Tibial nerve (tissue), 4 donors: Measurements from ENCODE around the gene DGKD. TPM values are rescaled to one million over a fixed set of nuclear protein-coding genes. Genes with fewer than 3 reads are reported as not detected.
A peak's percentile ranks its signal among the peaks of the same experiment; 100 is the strongest.

Experiments used
- DNase-seq, 2 donors: peaks; one replicate each; pipeline ENCODE4 v3.0.0-alpha.2; 2019; ENCODE audit warnings: low spot score in 2 of 2
- H3K27ac ChIP-seq, 4 donors: fragments of 200-600 bp; sonication (generic) in 3 of 4; one replicate each; pipeline ENCODE4 v1.5.1; 2017 to 2019; ENCODE audit warnings: mild to moderate bottlenecking in 1 of 4
- H3K27me3 ChIP-seq, 2 donors: fragments of 200-600 bp; sonication (generic) in 1 of 2; one replicate each; pipeline versions ENCODE4 v1.5.1 to v1.6.0; 2017 to 2019
- H3K36me3 ChIP-seq, 3 donors: fragments of 200-600 bp; sonication (generic); one replicate each; pipeline ENCODE4 v1.5.1; 2018 to 2019
- H3K4me1 ChIP-seq, 4 donors: fragments of 200-600 bp; sonication (generic) in 3 of 4; one replicate each; pipeline ENCODE4 v1.5.1; 2017 to 2019
- H3K4me3 ChIP-seq, 4 donors: fragments of 200-600 bp; sonication (generic) in 3 of 4; one replicate each; pipeline ENCODE4 v1.5.1; 2017 to 2019; ENCODE audit warnings: mild to moderate bottlenecking in 1 of 4, moderate library complexity in 1 of 4
- H3K9me3 ChIP-seq, 4 donors: fragments of 200-600 bp; sonication (generic) in 3 of 4; one replicate each; pipeline ENCODE4 v1.5.1; 2017 to 2019
- CTCF ChIP-seq, 5 experiments: fragments of 200-600 bp in 3 of 5; fragments of 450-650 bp in 2 of 5; sonication (generic) in 3 of 5; IDR thresholded peaks; one replicate each; pipeline ENCODE4 v1.5.1; 2016 to 2019; ENCODE audit warnings: antibody characterized with exemption in 5 of 5, mild to moderate bottlenecking in 3 of 5, moderate library complexity in 2 of 5
- EP300 ChIP-seq, 2 donors: sonication (generic); formaldehyde crosslinking; IDR thresholded peaks; one replicate each; pipeline ENCODE4 v1.6.1; 2017; ENCODE audit warnings: antibody characterized with exemption in 2 of 2, mild to moderate bottlenecking in 1 of 2
- POLR2A ChIP-seq, 2 donors: fragments of 450-650 bp; IDR thresholded peaks; one replicate each; pipeline ENCODE4 v1.6.1; 2017; ENCODE audit warnings: antibody characterized with exemption in 2 of 2, mild to moderate bottlenecking in 2 of 2, moderate library complexity in 2 of 2
- WGBS, 2 donors: methylation state at CpG; one replicate each; pipeline ENCODE4 v1.1.5; 2018; 5-methylcytosine and 5-hydroxymethylcytosine counted together
- total RNA-seq, 4 donors: library from RNA; depleted of rRNA; stranded (reverse); fragments of >200 nt; gene quantifications; one replicate each; pipeline ENCODE4 v1.1.0, GENCODE V29; 2016

DGKD gene
- total RNA-seq, 4 donors from 2014 or later = 6.5 to 11.7 (median 7.4) TPM

DNA sequence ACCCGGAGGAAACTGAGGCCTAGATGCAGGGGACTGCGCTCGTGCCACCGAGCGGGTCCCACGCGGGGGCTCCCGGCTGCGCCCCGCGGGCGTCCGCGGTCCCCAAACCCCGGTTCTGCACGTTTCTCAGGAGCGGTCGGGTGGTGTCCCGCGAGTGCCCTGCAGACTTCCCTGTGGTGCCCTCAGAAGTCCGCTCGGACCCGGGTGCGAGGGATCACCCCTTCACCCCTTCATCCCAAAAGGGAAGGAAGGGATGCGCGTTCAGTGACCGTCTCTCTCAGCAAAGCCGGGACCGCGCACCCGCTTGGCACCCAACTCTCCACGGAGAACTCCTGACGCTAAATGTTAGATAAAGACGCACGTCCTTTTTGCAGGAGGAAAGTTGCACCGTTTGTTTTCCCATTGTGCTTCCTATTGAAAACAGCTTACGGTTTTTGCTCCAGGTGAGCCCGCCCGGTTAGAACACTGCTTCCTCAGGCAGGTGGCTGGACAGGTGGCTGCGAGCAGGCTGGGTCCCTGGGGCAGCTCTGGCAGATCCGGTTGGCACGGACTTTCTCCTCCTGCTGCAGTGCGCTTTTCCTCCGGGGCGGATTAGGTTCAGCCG lies 779 bp downstream of the DGKD start:
- Histone ChIP-seq H3K27me3 (no peaks in the 10 kb centered on the region), H3K4me1 (peaks cover 0 to 48% (median 22%) of the 10 kb centered on the region in 4 donors), H3K36me3 (no peaks in the 10 kb centered on the region), H3K4me3 (peak overlapping the region; percentile 35 to 72 (median 56)), H3K9me3 (no peaks in the 10 kb centered on the region), H3K27ac (peak overlapping the region in 1 of 4 donors; percentile 50)
- DNase-seq = no peak
- no peak for TF ChIP-seq EP300 (IDR thresholded peaks at IDR 0.05)
- TF ChIP-seq CTCF (IDR thresholded peaks at IDR 0.05) = no peak
- TF ChIP-seq POLR2A (IDR thresholded peaks at IDR 0.05) = no peak
- 11 to 27% methylated on average over 21 to 42 of the region's 46 CpGs for WGBS, 2 donors

DNA sequence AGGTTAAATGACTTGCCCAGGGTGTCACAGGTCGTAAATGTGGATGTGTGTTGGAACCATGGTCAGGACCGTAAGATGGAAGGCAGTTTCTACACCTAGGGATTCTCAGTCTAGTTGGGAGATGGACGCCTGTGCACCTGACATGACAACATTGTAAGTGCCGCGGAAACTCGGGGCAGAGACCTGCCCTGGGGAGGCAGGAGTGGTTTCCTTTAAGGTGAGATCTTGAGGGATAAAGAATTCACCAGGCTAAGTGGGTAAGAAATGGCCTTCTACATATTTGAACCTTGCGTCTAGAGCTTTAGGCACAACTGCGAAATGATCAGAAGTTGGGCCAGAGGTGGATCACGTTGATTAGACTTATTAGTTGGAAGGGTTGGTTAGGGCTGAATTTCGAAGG lies 1.6 kb downstream of the DGKD start:
- H3K4me1 ChIP-seq = peaks cover 0 to 42% (median 19%) of the 10 kb centered on the region in 4 donors
- H3K9me3 ChIP-seq = no peaks in the 10 kb centered on the region
- H3K27ac ChIP-seq = no peak overlapping the region
- no peaks in the 10 kb centered on the region for H3K27me3 ChIP-seq
- 96% methylated on average over 10 of the region's 10 CpGs for WGBS, 2 donors
- H3K4me3 ChIP-seq = no peak overlapping the region
- H3K36me3 ChIP-seq = no peaks in the 10 kb centered on the region
- DNase-seq = no peak
- TF ChIP-seq CTCF (IDR thresholded peaks at IDR 0.05) = no peak
- no peak for TF ChIP-seq POLR2A (IDR thresholded peaks at IDR 0.05)
- TF ChIP-seq EP300 (IDR thresholded peaks at IDR 0.05) = no peak

- H3K9me3 ChIP-seq = no peaks in the 10 kb centered on the region
- H3K27me3 ChIP-seq = no peaks in the 10 kb centered on the region
- H3K4me1 ChIP-seq = peaks cover 0 to 40% (median 17%) of the 10 kb centered on the region in 4 donors
- DNase-seq = no peak
- no peak overlapping the region for H3K27ac ChIP-seq
- no peaks in the 10 kb centered on the region for H3K36me3 ChIP-seq
- H3K4me3 ChIP-seq = no peak overlapping the region
- WGBS, 2 donors = 69 to 80% methylated on average over 4 of the region's 4 CpGs
- TF ChIP-seq CTCF (IDR thresholded peaks at IDR 0.05) (no peak), POLR2A (IDR thresholded peaks at IDR 0.05) (no peak), EP300 (IDR thresholded peaks at IDR 0.05) (no peak)
Observed at GRCh38 chr2:233356546-233357308, 2.4 kb downstream of the DGKD start.

- WGBS, 2 donors = 80 to 88% methylated on average over 4 of the region's 4 CpGs
Observed at GRCh38 chr2:233358335-233358734, 4.0 kb downstream of the DGKD start.

More at GRCh38 chr2:233358335-233358734, 4.0 kb downstream of the DGKD start:
- H3K36me3 ChIP-seq = no peaks in the 10 kb centered on the region
- H3K9me3 ChIP-seq = peaks cover 0 to under 1% (median 0%) of the 10 kb centered on the region in 4 donors
- DNase-seq = no peak
- no peak overlapping the region for H3K27ac ChIP-seq
- TF ChIP-seq CTCF (IDR thresholded peaks at IDR 0.05) (no peak), EP300 (IDR thresholded peaks at IDR 0.05) (no peak), POLR2A (IDR thresholded peaks at IDR 0.05) (no peak)
- peaks cover 0 to 36% (median 15%) of the 10 kb centered on the region in 4 donors for H3K4me1 ChIP-seq
- no peak overlapping the region for H3K4me3 ChIP-seq
- no peaks in the 10 kb centered on the region for H3K27me3 ChIP-seq
